Calu3 (cell line): Measurements from ENCODE around the gene MRPS18C. TPM values are rescaled to one million over a fixed set of nuclear protein-coding genes. Genes with fewer than 3 reads are reported as not detected.

Source experiments
- BruUV-seq: library from RNA; stranded (reverse); fragments of 400-500 nt; replicated peaks from 2 replicates; lab custom pipeline; 2021; lab: Mats Ljungman, UMichigan
- CTCF ChIA-PET: fragments of 300-600 bp; sonication (Branson Sonifier 250); formaldehyde crosslinking; loops from one replicate; lab custom pipeline; 2022; ENCODE audit warnings: antibody characterized with exemption; lab: Charles Lee
- DNase-seq: peaks from one replicate; pipeline ENCODE4 v3.0.0; 2022
- H3K27ac Mint-ChIP-seq: one replicate; pipeline ENCODE4 v1.8.0; 2022; ENCODE audit warnings: mixed read lengths; ENCODE audit not compliant: unreplicated experiment
- H3K27me3 Mint-ChIP-seq: one replicate; pipeline ENCODE4 v1.8.0; 2022; ENCODE audit warnings: mixed read lengths; ENCODE audit not compliant: unreplicated experiment
- H3K36me3 Mint-ChIP-seq: one replicate; pipeline ENCODE4 v1.8.0; 2022; ENCODE audit warnings: mild to moderate bottlenecking, moderate library complexity, mixed read lengths; ENCODE audit not compliant: insufficient read depth, unreplicated experiment
- H3K4me1 Mint-ChIP-seq: one replicate; pipeline ENCODE4 v1.8.0; 2022; ENCODE audit warnings: mild to moderate bottlenecking, low read depth, mixed read lengths; ENCODE audit not compliant: unreplicated experiment
- H3K4me3 Mint-ChIP-seq: one replicate; pipeline ENCODE4 v1.8.0; 2022; ENCODE audit warnings: mild to moderate bottlenecking, low read depth, moderate library complexity, mixed read lengths; ENCODE audit not compliant: unreplicated experiment
- H3K9me3 Mint-ChIP-seq: one replicate; pipeline ENCODE4 v1.8.0; 2022; ENCODE audit warnings: low read depth, mixed read lengths; ENCODE audit not compliant: unreplicated experiment
- CTCF ChIP-seq: fragments of 200-600 bp; IDR thresholded peaks from one replicate; pipeline ENCODE4 v1.8.0; 2022; ENCODE audit warnings: antibody characterized with exemption; ENCODE audit not compliant: unreplicated experiment
- intact Hi-C: fragments of 100-400 bp; cut with micrococcal nuclease; formaldehyde crosslinking; loops from one replicate; pipeline ENCODE4 v1.10.0; 2022; ENCODE audit not compliant: unreplicated experiment
- total RNA-seq: library from RNA; stranded (reverse); gene quantifications from 2 replicates; pipeline ENCODE4 v1.2.3, GENCODE V29; 2022

The MRPS18C gene
- total RNA-seq, 1 experiment from 2014 or later = 39.0 TPM

DNA sequence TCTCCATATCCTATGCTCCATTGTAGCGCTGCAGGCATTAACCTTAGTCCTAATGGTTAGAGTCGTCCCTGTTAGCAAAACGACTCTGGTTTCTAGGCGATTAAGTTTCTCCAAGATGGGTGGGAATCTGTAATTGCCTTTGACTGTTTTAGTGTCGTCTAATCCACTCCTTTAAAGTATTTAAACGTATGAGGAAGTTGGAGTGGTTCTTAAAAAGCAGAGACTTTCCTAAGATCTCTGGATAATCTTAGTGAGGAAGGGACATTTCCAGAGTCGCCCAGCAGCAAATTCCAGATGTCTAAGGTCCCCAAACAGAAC, 285 bp downstream of the MRPS18C start:
- CTCF ChIA-PET = interaction anchor here (1.5 kb wide), 1 partner anchor 94 kb away, joined by 4 read pairs; no protein-coding TSS in a partner anchor

DNA sequence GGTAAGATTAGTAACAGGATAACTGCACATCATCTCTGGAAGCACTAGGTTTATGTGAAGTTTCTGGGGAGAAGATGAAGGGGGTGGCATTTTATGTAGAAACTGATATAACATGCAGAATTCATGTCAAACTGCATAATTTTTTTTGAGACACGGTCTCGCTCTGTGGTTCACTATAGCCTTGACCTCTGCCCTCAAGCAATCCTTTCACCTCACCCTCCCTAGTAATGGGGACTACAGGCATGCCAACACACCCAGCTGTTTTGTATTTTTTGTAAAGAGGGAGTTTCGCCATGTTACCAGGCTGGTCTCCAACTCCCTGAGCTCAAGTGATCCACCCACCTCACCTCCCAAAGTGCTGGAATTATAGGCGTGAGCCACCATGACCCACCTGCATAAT, 17.6 kb downstream of the MRPS18C start:
- CTCF ChIA-PET = no interaction called here
- H3K27me3 Mint-ChIP-seq = no peaks in the 10 kb centered on the region
- intact Hi-C loops = no loop called here

More for the DNA sequence above, 285 bp downstream of the MRPS18C start:
- TF ChIP-seq CTCF = no peak
- no peak for DNase-seq
- BruUV-seq = TSS peak; percentile 81
- no peaks in the 10 kb centered on the region for H3K4me1 Mint-ChIP-seq
- H3K27me3 Mint-ChIP-seq = no peaks in the 10 kb centered on the region
- H3K27ac Mint-ChIP-seq = peak overlapping the region; percentile 98
- peak overlapping the region; percentile 93 for H3K4me3 Mint-ChIP-seq
- H3K36me3 Mint-ChIP-seq = peaks cover 20% of the 10 kb centered on the region
- intact Hi-C loops = no loop called here
- no peaks in the 10 kb centered on the region for H3K9me3 Mint-ChIP-seq

DNA sequence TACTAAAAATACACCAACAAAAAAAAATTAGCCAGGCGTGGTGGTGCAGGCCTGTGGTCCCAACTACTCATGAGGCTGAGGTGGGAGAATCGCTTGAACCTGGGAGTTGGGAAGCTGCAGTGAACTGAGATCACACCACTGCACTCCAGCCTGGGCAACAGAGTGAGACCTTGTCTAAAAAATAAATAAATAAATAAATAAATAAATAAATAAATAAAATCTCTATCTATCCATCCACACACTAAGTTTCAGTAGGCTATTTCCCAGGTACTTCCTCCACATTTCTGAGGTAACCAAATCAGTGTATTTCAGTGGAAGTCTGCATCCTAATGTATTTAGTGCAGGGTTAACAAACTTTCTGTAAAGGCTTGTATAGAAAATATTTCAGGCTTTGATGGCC, 18.1 kb downstream of the MRPS18C start:
- intact Hi-C loops = no loop called here
- Mint-ChIP-seq H3K27me3 (no peaks in the 10 kb centered on the region), H3K27ac (no peak overlapping the region), H3K4me3 (no peak overlapping the region), H3K4me1 (no peaks in the 10 kb centered on the region), H3K36me3 (no peaks in the 10 kb centered on the region), H3K9me3 (no peaks in the 10 kb centered on the region)
- no peak for TF ChIP-seq CTCF
- DNase-seq = no peak
- CTCF ChIA-PET = no interaction called here
- no TSS peak for BruUV-seq

More for the DNA sequence above, 17.6 kb downstream of the MRPS18C start:
- no peak for TF ChIP-seq CTCF
- Mint-ChIP-seq H3K36me3 (no peaks in the 10 kb centered on the region), H3K4me1 (no peaks in the 10 kb centered on the region), H3K27ac (no peak overlapping the region), H3K4me3 (no peak overlapping the region), H3K9me3 (no peaks in the 10 kb centered on the region)
- no TSS peak for BruUV-seq
- DNase-seq = no peak

DNA sequence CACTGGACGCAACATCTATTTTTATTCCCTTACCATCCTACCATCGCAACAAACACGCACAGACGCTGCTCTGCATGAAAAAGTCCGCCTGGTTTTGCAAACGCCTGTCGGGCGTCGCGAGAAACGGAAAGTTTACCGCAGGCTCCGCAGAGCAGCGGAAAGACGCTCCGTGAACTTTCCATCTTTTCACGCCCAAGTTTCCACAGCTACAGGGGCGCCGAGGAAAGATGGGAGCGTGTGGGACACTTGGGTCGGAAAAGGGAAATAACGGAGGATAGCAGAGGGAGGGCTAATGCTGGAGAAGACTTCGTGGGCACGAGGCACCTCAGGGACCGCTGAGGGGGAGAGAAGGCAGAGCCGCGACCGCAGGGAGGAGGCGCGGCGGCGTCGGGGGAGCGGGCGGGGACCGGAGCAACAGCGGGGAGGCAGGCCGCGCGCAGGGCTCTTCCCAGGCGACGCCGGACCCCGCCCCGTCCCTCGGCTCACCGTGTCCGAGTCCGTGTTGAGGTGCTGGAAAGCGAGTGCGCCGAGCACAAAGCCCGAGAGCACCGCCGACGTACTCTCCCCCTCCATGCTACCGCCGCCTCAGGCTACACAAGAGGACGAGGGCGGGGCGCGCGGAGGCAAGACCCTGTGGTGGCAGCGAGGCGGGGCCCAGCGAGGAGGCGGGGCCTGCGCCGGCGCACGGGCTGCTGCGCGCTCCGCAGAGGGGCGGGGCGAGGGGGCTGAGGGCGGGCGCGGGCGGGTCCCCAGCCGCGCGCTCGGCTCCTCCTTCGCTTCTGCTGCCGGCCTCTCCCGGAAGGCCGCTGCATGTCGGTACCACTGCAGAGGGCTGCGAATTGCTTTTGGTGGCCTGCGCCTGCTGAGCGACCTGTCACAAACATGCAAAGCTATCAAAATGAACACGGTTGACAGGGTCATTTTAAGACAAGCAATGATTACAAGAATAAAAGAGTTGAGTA, 28.9 kb downstream of the MRPS18C start, which contains the start of gene ABRAXAS1:
Gene ABRAXAS1 (minus strand): TSS at position 601 of the 962 bp plus-strand sequence. CDS start 28 bp downstream, at position 573.
- Mint-ChIP-seq H3K9me3 (no peaks in the 10 kb centered on the region), H3K27ac (peak within 1 kb of the TSS; percentile 95), H3K4me1 (no peaks in the 10 kb centered on the region), H3K36me3 (peaks cover 12% of the 10 kb centered on the region), H3K27me3 (no peaks in the 10 kb centered on the region), H3K4me3 (peak within 1 kb of the TSS; percentile 99)
- peak; percentile 89 for DNase-seq
- intact Hi-C loops = no loop called here
- CTCF ChIA-PET = no interaction called here
- BruUV-seq = no TSS peak
- no peak for TF ChIP-seq CTCF
